Effector CD4-positive, alpha-beta T cell (primary cell): ENCODE results near the gene CBFA2T2.

ENCODE experiments used
- DNase-seq: peaks from one replicate; pipeline ENCODE4 v3.0.0-alpha.2; 2020

Gene CBFA2T2

DNA sequence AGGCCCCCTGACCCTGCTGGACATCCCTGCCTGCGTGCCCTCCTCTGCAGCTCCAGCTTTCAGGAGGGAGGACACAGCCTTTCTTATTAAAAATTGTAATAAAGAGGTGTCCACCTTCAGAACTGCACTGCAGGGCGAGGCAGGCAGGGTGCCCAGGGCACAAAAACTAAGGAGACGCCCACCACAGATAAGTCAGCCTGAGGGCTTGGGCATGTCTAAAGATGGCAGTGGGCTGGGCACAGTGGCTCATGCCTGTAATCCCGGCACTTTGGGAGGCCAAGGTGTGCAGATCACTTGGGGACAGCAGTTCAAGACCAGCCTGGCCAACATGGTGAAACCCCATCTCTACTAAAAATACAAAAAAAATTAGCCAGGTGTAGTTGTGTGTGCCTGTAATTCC is 165.3 kb downstream of the CBFA2T2 start:
- DNase-seq: no peak

DNA sequence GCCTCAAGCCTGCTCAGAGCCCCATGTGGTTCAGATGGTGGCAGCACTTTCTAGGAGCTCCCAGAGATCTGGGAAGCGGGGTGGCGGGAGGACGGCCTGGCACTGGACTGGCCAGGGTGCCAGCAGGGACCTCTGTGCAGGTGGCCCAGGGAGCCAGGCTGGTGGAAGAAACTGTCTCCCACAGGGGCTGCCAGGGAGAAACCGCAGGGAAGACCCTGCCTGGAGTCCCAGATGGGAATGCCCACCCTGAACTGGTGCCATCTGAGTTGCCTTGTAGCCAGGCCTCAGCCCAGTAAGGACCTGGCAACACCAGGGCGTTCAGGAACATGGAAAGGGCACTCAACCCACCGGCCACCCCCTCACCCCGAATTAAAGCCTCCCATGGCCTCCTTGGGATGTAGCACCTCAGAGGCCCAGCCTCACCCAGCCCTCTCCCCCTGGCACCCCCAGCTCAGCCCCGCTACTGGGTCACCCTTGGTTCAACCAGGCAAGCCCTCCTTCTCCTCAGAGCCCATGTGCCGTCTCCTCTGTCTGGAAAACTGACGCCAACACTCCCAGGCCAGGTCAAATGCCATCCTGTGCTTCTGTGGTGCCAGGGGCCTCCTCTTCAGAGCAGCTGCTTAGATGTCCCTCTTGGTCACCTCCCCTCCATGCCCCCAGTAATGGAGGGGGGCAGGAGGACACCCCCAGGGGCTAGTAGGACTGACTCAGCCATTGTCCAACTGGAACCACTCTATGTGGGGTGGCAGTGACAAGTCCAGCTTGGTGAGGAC is 166.3 kb downstream of the CBFA2T2 start:
- DNase-seq: no peak

GRCh38 chr20:33656783-33657703 is 167.1 kb downstream of the CBFA2T2 start:
- no peak for DNase-seq

DNA sequence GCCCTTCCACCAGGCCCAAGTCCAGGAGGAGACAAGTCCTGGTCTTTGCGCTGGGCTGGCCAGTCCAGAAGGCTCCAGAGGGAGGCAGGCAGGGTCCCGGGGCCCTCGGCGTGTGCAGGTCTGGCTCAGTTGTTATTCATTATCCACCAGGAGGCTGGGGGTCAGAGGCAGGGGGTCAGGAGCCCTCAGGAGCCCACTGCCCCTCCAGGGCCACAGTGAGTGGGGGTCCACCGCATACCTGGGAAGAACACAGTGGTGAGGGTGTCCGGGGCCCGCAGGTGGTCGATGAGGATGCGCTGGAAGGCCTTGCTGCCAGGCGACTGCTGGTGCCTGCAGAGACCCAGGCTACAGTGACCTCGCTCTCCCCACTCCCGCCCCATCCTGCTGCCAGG is 167.8 kb downstream of the CBFA2T2 start:
- DNase-seq: no peak

- no peak for DNase-seq
Observed at GRCh38 chr20:33658510-33658909, 168.6 kb downstream of the CBFA2T2 start.

GRCh38 chr20:33658929-33659328 is 169.0 kb downstream of the CBFA2T2 start:
- DNase-seq: no peak

- DNase-seq: no peak
Observed at GRCh38 chr20:33659341-33660034, 169.6 kb downstream of the CBFA2T2 start.

DNA sequence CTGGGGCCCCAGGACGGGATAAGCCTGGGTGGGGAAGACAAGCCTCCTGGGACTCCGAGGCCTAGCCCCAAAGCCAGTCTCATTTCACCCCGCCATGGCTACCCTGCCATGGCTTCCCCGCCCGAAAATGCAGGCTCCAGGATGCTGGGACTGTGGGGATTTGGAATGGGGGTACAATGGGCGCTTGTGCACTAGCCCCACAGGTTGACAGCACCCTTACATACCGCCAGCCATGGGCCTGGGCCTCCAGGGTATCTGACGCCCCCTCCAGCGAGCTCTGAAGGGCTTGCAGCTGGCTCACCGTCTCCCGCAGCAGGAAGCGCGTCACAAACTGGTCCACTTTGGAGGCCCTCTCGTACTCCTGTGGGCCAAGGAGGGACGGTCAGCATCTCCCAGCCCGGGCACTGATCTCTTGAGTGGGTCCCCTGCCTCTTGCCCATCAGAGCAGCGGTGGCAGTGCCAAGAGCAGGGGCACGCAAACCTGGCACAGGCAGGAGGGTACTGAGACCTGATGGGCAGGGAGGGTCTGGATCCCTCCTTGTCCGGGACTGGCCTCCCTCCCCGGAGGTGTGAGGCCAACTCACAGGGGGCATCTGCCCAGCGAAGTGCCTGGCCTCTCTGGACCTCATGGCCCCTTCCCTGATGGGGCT is 170.3 kb downstream of the CBFA2T2 start:
- DNase-seq: no peak

GRCh38 chr20:33660685-33661058 is 170.8 kb downstream of the CBFA2T2 start:
- DNase-seq: no peak

GRCh38 chr20:33662172-33662571 is 172.3 kb downstream of the CBFA2T2 start, which contains the start of gene C20orf144:
C20orf144 (plus strand) TSS chr20:33662327; CDS start chr20:33662346, 19 bp downstream.
- no peak for DNase-seq

DNA sequence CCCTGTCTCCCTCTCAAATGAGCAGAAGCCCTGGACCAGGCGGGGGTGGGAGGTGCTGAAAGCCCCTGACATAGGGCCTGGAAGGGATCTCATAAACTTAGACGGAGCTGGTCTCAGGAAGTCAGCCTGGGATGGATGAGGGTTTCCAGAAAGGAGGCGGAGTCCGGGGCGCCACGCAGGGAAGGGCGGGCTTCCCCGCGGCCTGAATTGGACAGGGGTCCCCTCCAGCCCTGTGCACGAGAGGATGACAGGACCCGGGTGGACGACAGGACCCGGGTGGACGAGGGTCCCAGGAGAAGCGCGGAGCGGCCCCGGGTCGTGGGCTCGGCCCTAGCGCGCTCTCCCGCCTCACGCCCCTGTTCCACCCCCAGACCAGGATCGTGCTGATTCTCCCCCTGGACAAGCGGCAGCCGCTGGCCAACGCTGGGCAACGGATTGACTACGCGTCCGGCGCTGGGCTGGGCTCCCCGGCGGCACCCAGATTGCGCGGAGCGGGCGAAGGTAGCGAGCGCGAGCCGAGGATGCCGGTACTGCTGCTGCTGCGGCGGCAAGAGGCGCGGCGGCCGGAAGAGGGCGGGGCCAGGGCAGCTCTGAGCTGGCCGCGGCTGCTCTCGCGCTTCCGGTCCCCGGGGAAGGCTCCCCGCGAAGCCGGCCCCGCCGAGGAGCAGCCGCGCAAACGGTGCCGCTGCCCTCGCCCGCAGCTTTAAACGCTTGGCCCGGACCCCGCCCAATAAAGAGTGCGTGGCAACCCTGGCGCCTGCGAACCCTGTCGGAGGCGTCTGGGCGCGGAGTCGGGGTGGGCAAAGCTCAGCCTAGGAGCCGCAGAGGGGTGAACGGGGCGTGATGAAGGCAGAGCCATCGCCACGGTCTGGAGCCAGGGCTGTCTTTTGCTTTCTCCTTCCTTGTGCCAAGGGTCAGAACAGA is 173.5 kb downstream of the CBFA2T2 start:
- peak; percentile 73 for DNase-seq

DNA sequence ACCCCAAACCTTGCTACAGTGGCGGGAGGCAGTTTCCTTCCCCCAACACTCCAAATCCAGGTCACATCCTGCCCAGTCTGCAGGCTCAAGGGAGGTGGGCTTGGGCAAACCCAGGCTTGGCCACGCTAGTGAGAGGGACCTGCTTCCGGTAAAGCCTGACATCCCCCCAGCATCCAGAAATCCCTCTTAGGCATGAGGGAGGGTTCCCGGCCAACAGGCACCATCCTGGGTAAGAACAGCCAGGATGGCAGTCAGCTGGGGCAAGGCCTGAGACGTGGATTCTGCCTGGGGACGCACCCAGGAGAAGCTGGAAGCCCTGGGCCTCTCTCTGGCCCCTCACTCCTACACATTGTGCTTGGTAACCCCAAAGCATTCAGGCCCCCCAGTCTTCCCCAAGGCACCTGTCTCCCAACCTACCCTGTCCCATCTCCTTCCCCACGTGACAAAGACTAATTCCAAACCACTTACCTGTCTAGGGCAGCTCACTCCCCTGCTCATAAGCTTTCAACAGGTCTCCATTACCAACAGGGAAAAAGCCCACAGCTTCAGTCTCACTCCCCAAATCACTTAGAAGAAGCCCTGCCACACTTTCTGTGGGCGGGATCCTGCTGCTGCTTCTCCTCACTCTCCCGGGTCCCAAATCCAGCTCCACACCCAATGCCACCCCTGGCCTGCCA is 174.3 kb downstream of the CBFA2T2 start:
- DNase-seq: no peak

GRCh38 chr20:33664762-33665144 is 174.9 kb downstream of the CBFA2T2 start:
- DNase-seq: no peak

- DNase-seq: peak; percentile 64
Observed at GRCh38 chr20:33666293-33667244, 176.7 kb downstream of the CBFA2T2 start, which contains the start of gene ACTL10. ACTL10 (plus strand) TSS chr20:33666943; CDS start chr20:33667498, 555 bp downstream.

GRCh38 chr20:33667245-33667675 is 177.4 kb downstream of the CBFA2T2 start:
- DNase-seq: peak; percentile 29

GRCh38 chr20:33667676-33668465 is 178.0 kb downstream of the CBFA2T2 start:
- DNase-seq: peak; percentile 68

DNA sequence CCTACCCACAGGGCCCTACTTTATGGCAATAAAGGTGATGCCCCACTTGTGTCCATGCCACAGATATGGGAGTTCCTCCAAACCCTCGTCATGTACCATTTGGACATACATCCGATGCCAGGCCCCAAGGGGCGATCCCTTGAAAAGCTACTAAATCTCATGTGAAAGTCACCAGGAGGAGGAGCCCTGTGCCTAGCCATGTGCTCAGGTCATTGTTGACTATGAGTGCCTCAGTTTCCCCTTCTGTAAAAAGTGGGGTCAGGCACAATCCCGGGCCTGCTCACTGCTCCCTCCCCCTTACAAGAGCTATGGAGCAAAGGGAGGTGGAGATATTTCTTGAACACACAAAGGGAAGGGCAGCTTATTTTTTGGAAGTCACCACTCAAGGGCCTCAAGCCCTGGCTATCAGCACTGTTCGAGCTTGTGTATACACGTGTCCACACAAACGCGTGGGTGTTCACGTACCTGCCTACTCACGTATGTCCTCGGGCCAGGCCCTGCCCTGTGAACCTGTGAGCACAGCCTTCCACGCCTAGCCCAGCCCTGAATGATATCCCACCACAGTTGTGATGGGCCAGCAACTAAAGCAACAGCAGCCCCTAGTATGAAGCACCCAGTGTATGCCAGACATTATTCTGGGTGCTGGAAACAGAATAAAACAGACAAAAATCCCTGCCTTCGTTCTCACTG is 178.7 kb downstream of the CBFA2T2 start:
- DNase-seq: no peak

GRCh38 chr20:33669224-33669623 is 179.3 kb downstream of the CBFA2T2 start:
- DNase-seq: no peak
